Right ventricle myocardium superior (tissue), 1 donor: ENCODE results near the gene MYBBP1A. TPM values are rescaled to one million over a fixed set of nuclear protein-coding genes. Genes with fewer than 3 reads are reported as not detected.

Source experiments
- ATAC-seq: fragments of 200-7000 bp; cut with Tn5 transposase; one replicate; pipeline ENCODE4 v1.9.1; 2020; ENCODE audit warnings: mild to moderate bottlenecking; ENCODE audit not compliant: poor library complexity
- DNase-seq: peaks from one replicate; pipeline ENCODE4 v3.0.0-alpha.2; 2020
- intact Hi-C: fragments of 100-400 bp; cut with DNase I; formaldehyde crosslinking; loops from one replicate; pipeline ENCODE4 v1.11.2; 2022
- total RNA-seq: library from RNA; stranded (reverse); fragmentation: NEBNext Ultra II Directional; extraction: Animal tissue kit (Norgen Biotek cat#: 25700); gene quantifications from one replicate; pipeline ENCODE4 v1.2.1, GENCODE V29; 2021
- donor health status: DM: no; HTN: yes; CAD: no; lungs with severe emphysema.

The MYBBP1A gene
- total RNA-seq, 1 donor from 2014 or later: 18.8 TPM

DNA sequence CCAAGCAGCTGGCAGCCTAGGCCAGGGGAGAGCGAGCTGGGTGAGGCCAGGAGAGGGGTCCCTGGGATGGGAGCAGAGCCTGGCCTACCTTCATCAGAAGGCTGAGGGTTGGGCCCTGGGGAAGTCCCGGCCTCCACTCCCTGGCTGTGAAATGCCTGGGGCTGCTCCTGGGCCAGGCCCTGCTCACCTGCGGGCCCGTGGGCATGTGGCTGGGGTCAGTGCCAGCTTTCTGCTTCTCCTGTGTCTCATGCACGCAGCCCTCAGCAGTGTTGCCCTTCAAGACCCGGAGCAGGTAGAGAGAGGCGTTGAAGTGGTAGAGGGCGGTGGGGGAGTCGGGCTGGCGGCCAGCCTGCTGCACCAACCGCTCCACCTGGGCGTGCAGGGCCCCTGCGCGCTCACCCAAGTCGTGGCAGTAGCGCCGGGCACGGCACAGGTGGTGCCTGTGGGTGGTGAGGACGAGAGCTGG is 12.4 kb downstream of the MYBBP1A start:
- intact Hi-C loops: no loop called here
- DNase-seq: no peak
- no peak for ATAC-seq

DNA sequence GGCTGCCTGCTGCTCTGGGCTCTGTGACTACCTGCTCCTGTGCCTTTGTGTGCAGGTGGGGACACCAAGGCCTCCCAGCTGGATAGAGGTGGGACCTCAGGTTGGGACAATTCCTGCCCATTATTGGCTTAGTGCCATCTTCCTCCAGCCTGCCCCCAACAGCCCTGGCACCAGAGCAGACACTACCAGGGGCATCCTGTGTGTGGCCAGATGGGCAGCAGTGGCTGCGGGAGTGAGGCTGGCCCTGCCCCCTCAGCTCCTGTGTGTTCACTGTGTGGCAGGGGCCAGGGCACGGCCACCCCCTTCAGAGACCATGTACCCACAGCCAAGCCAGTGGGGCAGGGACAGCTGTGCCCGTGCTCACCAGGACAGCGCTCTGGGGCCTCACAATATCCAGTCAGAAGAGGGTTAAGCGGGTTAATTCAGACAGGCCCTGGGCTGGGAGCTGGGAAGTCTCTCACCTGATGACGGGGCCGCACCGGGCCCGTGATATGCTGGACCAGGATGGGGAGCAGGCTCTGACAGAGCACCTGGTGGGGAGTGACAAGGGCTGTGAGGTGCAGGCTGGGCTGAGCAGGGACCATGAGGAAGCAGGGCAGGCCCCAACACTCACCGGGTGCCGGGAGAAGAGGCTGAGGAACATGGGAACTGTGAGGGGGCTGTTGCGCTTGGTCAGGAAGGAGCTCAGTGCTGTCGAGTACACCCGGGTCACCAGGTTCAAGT is 13.0 kb downstream of the MYBBP1A start:
- intact Hi-C loops: no loop called here
- DNase-seq (no peak), ATAC-seq (no peak)

DNA sequence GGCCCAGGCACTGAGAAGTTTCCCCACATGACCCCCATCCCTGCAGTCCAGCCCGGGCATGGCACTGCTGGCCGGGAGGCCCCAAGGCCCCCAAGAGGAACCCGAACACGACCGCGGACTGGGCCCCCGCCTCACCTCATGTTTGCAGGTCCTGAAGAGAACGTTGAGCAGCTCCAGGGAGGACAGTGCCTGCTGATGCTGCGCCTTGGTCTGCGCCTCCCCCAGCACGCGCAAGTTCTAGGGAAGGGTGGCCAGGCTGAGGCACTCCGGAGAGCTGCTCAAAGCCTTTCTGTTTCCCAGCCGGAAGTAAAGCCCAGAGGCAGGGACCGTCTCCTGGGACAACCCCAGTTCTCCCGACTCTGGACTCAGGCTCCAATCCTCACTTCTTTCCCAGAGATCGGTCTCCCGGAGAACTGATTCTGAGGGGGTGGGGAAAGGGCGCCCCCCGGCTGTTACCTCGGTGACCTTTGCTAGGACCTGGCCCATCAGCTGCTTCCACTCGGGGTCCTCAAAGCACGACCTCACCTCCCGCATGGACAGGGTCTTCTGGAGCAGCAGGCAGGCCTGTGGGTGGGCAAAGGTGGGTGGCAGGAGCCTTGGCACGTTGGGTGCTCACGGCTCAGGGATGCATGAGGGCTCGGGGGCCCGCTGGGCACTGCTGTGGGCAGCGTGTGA is 13.7 kb downstream of the MYBBP1A start:
- no peak for ATAC-seq
- DNase-seq: no peak
- intact Hi-C loops: no loop called here

DNA sequence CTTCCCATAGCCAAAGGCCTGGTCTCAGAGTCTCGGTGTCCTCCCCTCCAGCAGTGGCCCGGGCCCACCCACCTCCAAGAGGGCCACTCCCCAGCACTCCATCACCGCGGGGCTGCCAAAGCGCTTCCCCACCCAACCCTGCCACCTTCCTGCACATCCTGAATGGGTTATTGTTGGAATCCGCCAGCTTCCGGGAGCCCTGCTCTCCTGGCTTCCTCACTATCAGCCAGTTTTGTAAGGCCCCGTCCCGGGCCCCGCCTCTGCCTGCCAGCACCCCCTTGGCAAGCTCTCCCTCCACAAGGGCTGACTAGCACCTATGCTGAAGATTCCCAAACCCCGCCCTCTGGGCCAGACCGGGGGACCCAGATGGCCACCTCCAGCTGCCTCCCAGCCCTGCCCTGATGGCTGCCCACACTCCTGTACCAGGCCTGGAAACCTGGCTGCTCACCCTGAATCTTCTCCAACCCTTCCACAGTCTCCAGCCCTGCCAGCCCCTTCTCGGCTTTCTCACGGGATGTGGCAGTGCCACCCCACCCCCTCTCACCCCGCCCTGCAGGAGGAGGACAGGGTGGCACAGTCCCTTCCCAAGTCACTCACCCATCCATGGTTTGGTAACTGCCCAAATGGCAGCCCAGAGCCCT is 14.4 kb downstream of the MYBBP1A start:
- intact Hi-C loops: no loop called here
- DNase-seq: peak; percentile 65
- no peak for ATAC-seq

DNA sequence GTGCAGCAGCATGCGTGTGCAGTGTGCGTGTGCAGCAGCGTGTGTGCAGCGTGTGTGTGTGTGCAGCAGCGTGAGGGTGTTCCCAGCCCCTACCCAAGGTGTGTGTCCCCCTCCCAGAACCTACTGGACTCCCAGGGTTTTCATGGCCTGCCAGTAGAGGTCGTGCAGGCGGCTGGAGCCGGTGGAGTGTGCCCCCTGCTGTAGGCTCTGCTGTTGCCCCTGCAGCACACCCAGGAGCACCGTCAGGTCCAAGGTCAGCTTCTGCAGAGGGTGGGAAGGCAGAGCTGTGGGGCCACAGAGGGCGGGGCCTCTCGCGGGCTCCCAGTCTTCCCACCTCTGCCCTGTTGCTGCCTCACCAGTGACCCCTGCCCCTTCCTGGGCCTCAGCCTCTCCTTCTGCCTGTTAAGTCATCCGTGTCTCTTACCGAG is 14.9 kb downstream of the MYBBP1A start:
- intact Hi-C loops: no loop called here
- DNase-seq: no peak
- no peak for ATAC-seq

DNA sequence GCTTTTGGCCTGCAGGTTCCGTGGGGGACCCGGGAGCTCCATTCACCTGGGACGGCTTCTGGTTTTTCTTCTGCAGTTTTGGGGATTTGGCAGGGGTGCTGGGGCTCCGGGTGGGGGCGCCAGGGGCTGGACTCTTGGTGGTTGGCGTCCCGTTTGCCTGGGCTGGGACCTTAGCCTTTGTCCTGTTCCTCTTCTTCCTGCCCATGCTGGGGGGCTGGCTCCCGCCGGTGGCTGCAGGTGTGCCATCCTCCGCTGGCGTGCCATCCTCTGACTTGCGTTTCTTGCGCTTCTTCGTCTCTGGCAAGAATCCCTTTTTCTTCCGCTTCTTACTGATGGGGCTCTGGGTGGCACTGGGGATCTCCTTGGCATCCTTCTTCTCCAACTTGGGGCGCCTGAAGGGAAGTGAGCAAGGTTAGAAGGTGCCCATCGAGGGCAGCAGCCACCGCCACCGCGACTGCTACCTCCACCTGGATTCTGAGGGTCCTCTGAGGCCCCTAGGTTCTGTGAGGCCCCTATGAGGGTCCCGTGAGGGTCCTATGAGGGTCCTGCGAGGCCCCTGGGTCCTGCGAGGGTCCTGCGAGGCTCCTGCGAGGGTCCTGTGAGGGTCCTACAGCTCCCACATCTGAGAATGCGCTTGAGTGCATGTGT is 15.5 kb downstream of the MYBBP1A start:
- no peak for DNase-seq
- ATAC-seq: no peak
- intact Hi-C loops: loop anchor here (5.0 kb wide), 1 partner anchor 117 kb away; no protein-coding TSS in a partner anchor

DNA sequence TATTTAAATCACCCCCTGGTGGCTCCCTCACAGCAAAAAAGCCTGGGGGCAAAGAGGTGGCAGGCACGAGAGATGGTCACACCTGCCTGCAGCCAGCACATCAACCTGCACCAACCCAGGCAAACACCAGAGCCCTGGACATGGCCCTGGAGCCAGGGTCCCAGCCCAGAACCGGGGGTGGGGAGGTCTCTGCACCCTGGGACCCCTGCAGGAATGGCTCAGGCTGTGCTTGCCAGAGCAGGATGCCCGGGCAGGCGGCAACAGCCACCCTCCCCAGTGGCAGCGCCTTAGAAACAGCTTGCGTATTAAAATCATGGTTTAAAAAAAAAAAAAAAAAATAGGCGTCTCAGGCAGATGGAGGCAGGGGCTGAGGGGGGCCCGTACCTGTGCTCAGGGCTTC is 16.2 kb downstream of the MYBBP1A start:
- intact Hi-C loops: loop anchor here (5.0 kb wide), 1 partner anchor 117 kb away; no protein-coding TSS in a partner anchor

DNA sequence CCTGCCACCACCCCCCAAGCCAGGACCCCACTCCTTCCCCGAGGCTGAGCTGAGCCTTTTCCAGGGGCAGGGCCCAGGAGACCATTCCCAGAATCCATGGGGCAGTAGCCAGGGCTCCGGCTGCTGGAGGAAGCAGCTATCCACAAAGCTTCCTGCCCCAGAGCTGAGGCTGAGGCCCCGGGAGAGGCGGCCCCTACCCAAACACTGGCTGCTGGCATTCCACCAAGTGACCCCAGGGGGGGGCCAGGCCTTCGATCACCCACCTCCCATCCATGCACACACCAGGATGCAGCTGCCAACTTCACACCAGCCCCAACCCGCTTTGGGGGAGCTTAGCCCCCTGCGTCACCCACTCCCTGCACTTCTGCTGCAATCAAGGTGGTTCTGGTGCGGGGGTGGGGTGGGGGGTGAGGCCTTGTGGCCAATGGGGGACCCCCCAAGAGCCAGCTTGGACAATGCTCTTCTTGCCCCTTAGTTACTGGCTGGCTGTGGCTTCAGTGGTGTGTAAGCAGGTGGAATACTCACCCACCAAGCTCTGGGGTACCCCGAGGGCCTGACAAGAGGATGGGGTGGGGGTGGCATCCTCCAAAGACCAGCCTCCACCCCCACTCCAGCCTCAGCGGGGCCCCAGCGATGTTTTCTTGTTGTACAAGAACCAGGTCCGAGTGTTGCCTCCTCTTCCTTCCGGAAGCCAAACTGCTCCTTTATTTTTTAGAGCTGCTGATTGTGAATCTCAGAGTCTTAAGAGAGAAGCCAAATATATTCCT is 16.8 kb downstream of the MYBBP1A start:
- ATAC-seq (no peak), DNase-seq (peak; percentile 56)
- intact Hi-C loops: loop anchor here (5.0 kb wide), 1 partner anchor 116 kb away; no protein-coding TSS in a partner anchor

More for the DNA sequence above, 16.2 kb downstream of the MYBBP1A start:
- no peak for DNase-seq
- ATAC-seq: no peak

DNA sequence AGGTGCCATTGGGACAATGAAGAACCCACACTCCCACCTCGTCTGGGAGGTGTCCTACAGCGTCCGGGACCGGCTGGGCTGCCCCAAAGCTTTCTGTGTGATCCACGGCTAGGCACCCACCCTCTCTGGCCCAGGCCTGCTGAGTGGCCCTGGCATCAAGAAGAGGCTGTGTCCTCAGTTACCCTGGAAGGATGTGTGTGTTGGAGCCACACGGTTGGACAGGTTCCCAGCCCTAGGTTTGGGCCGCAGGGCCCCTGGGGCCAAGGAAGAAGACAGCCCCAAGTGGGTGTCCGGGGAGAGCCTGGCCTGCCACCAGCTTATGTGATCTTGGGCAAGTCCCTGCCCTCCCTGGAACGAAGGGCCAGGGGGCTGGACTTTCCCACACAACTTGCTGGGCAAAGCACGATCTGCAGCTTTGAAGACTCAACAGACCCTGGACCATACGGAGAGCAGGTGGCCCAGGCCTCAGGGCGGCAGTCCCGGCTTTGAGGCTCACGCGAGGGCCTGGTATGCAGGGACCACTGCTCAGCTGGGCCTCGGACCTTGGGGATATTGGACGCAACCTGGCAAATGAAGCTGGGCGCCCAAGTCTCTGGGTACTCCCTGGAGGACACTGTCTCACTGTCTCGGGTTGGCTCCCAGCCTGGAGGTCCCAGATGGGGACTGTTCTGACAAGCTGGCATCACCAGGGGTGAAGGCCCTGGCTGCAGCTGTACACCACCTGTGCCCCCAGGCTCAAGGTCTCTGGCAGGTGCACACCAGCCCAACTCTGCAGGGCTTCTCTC is 17.5 kb downstream of the MYBBP1A start:
- DNase-seq: no peak
- intact Hi-C loops: loop anchor here (5.0 kb wide), 1 partner anchor 115 kb away; no protein-coding TSS in a partner anchor
- ATAC-seq: peak; percentile 28

DNA sequence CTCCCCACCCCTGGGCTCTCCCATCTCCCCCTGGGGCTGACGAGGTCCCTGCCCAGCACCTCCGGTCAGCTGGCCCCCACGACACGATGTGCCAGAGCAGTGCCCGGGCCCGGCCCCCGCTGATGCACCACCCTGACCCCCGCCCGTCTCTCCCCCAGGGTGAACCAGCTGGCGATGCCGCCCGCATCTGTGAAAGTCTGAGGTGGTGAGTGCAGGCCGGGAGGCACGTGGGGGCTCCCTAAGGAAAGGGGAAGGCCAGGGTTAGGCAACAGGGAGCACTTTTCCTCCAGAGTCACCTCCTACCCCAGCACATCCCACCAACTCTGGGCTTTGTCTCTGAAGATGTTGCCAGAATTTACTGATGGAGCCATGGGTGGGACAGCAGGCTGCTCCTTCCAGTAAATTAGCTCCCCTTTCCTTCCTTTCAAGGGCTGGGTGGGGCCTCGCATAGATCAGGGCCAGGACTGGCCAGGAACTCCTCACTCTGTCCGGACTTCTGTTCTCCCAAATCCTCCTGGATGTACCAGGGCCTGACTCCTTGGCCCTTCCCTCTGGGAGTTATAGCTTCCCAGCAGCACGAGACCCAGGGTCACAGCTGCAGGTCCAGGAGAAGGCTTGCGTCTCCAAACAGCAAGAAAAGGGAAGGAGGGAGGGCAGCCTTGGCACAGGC is 18.3 kb downstream of the MYBBP1A start:
- ATAC-seq (peak; percentile 41), DNase-seq (peak; percentile 65)
- intact Hi-C loops: loop anchor here (5.0 kb wide), 1 partner anchor 115 kb away; no protein-coding TSS in a partner anchor

DNA sequence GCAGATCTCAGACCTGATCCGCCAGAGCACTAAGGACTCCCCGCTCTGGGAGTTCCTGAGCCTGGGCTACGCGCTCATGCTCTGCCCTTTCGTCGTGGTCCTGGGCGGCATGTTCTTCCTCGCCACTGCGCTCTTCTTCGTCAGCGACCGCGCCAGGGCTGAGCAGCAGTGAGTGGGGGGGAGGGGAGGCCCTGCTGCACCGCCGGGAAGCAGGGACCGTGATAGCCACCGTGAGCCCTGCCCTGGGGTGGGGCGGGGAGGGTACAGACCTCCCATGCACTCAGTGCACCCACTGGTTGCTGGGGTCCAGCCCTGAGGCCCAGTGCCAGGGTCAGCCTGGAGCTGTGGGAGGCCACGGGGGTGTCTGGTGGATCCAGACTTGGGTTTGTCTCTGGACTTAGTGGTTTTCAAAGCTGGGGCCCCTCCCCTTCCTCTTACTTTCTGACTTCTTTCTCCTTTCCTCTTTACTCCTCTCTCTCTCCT is 18.9 kb downstream of the MYBBP1A start:
- peak; percentile 48 for DNase-seq
- intact Hi-C loops: loop anchor here (5.0 kb wide), 1 partner anchor 114 kb away; no protein-coding TSS in a partner anchor
- ATAC-seq: peak; percentile 20

DNA sequence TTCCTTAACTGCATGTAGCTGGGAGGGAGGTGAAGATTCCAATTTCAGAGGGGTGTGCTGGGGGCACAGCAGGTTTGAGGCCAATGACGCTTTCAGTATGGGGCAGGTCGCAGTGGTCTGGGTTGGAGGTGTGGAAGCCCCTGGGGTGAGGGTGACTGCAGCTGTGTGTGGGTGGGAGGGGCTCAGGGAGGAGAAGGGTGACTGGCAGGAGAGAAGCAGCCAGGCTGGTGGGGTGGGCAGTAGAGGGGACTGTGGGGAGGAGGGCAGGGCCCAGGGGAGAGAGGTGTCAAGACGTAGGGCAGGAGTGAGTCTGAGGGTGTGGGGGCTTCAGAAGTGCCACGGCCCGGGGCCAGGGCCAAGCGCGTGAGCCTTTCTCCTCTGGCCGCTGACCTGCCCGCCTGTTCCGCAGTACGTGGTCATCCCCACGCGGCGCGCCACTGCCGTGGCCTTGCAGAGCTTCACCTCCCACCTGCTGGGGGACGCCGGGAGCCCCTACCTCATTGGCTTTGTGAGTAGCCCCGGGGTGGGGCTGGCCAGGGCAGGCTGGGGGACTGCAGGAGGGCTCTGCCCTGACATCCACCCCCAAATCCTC is 19.4 kb downstream of the MYBBP1A start:
- ATAC-seq (no peak), DNase-seq (peak; percentile 40)
- intact Hi-C loops: loop anchor here (5.0 kb wide), 1 partner anchor 113 kb away; no protein-coding TSS in a partner anchor

DNA sequence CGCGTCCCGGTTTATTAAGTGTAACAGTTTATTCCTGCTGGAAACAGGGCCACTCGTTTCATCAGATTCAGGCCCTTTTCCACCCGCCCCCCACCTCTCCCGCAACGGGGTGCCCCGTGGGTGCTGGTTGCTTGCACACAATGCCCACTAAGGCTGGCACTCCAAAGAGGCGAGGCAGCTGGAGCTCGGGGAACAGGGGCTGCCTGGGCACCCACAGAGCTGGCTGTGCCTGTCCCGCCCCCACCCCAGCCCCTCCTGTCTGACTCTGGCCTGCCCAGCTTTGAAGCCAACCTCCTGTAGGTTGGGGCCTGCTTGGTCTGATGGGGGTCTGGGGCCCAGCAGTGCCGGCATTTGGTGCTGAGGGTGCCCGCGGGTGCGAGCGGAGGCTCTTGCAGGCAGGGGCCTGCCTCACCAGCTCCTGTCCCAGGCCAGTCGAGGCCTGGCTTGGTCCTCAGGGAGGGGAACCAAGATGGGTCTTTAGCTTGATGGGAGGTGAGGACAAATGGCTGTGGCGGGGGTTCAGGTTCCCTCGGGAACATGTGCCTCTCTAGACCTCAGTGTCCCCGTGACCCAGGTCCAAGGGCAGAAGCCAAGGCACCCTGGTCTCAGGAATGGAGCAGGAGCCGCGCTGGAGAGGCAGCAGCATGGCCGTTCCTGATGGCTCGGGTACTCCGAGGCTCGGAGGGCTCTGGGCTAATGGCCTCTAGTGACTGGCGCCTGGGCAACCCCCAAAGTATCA is 20.1 kb downstream of the MYBBP1A start:
- ATAC-seq (no peak), DNase-seq (no peak)
- intact Hi-C loops: loop anchor here (5.0 kb wide), 1 partner anchor 113 kb away; no protein-coding TSS in a partner anchor

DNA sequence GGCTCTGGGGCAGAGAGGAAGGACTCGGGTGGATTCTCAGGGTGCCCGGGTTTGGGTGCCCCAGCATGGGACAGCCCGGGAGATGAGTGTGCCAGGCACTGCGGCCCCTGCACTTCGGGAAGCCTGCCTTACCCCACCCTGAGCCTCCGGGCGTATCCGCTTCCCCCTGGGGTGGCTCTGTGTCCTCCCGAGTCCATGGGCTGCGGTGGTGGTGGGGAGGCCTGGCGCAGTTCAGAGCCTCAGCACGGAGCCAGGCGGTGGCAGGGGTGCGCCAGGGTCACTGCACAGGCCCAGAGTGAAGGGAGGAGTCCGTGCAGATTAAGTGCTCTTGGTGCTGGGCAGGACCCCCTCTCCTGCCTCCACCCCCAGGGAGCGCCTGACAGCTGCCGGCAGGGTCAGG is 20.7 kb downstream of the MYBBP1A start:
- no peak for ATAC-seq

More for the DNA sequence above, 20.7 kb downstream of the MYBBP1A start:
- intact Hi-C loops: no loop called here
- DNase-seq: peak; percentile 38
